HG02884 (cell line): ENCODE results near the gene TUT4.

Source experiments
- ATAC-seq: cut with Tn5 transposase; IDR thresholded peaks from one replicate; pipeline ENCODE4 v1.9.1; 2021; ENCODE audit warnings: mild to moderate bottlenecking, moderate library complexity; ENCODE audit not compliant: unreplicated experiment

The TUT4 gene

GRCh38 chr1:52473039-52473438 lies 79.9 kb downstream of the TUT4 start:
- no peak for ATAC-seq

- no peak for ATAC-seq
Measured at GRCh38 chr1:52472384-52472783, 80.5 kb downstream of the TUT4 start.

GRCh38 chr1:52469108-52469507 lies 83.8 kb downstream of the TUT4 start:
- no peak for ATAC-seq

GRCh38 chr1:52463891-52464290 lies 89.0 kb downstream of the TUT4 start:
- ATAC-seq: no peak

- ATAC-seq: no peak
Measured at GRCh38 chr1:52461821-52462220, 91.1 kb downstream of the TUT4 start.

- ATAC-seq: no peak
Measured at GRCh38 chr1:52460694-52461093, 92.2 kb downstream of the TUT4 start.

GRCh38 chr1:52455686-52456085 lies 97.2 kb downstream of the TUT4 start:
- ATAC-seq: no peak

GRCh38 chr1:52454779-52455178 lies 98.1 kb downstream of the TUT4 start:
- ATAC-seq: no peak

GRCh38 chr1:52454127-52454526 lies 98.8 kb downstream of the TUT4 start:
- no peak for ATAC-seq

- ATAC-seq: no peak
Measured at GRCh38 chr1:52444463-52444862, 108.4 kb downstream of the TUT4 start.

- ATAC-seq: no peak
Measured at GRCh38 chr1:52439976-52440375, 112.9 kb downstream of the TUT4 start.

GRCh38 chr1:52436817-52437216 lies 116.1 kb downstream of the TUT4 start:
- no peak for ATAC-seq

GRCh38 chr1:52435650-52436049 lies 117.2 kb downstream of the TUT4 start:
- ATAC-seq: no peak

GRCh38 chr1:52435211-52435610 lies 117.7 kb downstream of the TUT4 start:
- no peak for ATAC-seq

GRCh38 chr1:52432807-52433206 lies 120.1 kb downstream of the TUT4 start:
- no peak for ATAC-seq

GRCh38 chr1:52427152-52427551 lies 125.7 kb downstream of the TUT4 start:
- no peak for ATAC-seq

- ATAC-seq: no peak
Measured at GRCh38 chr1:52426371-52426770, 126.5 kb downstream of the TUT4 start.

- no peak for ATAC-seq
Measured at GRCh38 chr1:52424813-52425212, 128.1 kb downstream of the TUT4 start.

GRCh38 chr1:52424231-52424636 lies 128.7 kb downstream of the TUT4 start:
- no peak for ATAC-seq

GRCh38 chr1:52423771-52424170 lies 129.1 kb downstream of the TUT4 start:
- no peak for ATAC-seq

GRCh38 chr1:52423055-52423454 lies 129.8 kb downstream of the TUT4 start:
- no peak for ATAC-seq

GRCh38 chr1:52420713-52421112 lies 132.2 kb downstream of the TUT4 start:
- ATAC-seq: no peak

- ATAC-seq: no peak
Measured at GRCh38 chr1:52416811-52417210, 136.1 kb downstream of the TUT4 start.

GRCh38 chr1:52414942-52415341 lies 137.9 kb downstream of the TUT4 start:
- ATAC-seq: no peak
